Hindlimb muscle (tissue), 1 donor: ENCODE measurements around the gene MLLT1. TPM values are rescaled to one million over a fixed set of nuclear protein-coding genes. Genes with fewer than 3 reads are reported as not detected.
A peak's percentile ranks its signal among the peaks of the same experiment; 100 is the strongest.

Source experiments
- DNase-seq: peaks from one replicate; pipeline ENCODE4 v3.0.0-alpha.2; 2013
- polyA plus RNA-seq: library from polyadenylated mRNA; unstranded; fragments of 120-200 nt; gene quantifications from one replicate; pipeline ENCODE4 v1.2.1, GENCODE V29; 2013; ENCODE audit not compliant: insufficient read length

Gene MLLT1
- polyA plus RNA-seq, 1 donor = 52.9 TPM

DNA sequence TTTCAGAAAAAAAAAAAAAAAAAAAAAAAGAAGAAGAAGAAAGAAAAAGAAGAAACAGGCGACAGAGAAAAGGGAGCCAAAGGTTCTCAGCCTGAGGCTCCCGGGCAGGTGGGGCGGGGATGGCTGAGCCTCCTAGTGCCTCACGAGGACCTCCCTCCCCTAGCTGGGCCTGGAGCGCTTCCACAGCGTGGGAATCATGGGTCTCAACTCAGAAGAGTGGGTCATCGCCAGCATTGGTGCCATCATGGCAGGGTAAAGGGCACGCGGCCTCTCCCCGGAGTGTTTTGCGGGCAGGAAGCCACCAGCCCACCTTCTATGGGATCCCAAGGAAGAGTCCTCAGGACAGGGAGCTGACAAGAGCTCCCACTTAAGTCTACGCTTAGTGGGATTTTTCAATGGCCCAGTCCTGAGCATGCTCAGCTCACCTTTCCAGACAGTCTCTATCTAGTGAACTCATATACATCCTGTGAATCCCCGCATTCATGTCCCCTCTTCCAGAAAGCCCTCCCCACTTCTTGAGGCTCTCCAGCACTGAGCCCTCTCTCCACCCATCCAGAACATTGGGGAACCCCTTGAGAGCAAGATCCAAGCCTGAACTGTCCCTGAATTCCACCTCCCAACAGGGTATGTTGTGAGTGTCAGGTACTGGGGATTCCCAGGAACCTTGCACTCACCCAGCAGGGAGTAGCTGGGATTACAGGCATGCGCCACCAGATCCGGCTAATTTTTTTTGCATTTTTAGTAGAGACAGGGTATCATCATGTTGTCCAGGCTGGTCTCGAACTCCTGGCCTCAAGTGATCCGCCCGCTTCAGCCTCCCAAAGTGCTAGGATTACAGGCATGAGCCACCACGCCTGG is 74.7 kb downstream of the MLLT1 start:
- no peak for DNase-seq

DNA sequence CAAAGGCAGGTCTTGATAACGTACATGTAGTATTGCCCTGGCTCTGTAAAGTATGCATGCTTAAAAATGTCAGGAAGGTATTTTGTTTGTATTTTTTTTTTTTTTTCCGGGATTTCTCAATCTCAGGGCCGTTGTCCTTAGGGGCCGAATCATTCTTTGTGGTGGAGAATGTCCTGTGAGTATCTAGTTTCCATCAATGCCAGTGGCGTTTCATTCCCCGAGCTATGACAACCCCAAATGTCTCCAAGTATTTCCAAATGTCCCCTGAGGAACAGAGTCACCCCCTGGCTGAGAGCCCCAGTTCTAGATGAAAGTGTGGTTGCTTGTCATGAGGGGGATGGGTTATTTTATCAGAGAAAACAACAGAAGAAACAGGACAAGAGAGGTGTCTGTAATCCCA is 75.6 kb downstream of the MLLT1 start:
- DNase-seq = no peak

DNA sequence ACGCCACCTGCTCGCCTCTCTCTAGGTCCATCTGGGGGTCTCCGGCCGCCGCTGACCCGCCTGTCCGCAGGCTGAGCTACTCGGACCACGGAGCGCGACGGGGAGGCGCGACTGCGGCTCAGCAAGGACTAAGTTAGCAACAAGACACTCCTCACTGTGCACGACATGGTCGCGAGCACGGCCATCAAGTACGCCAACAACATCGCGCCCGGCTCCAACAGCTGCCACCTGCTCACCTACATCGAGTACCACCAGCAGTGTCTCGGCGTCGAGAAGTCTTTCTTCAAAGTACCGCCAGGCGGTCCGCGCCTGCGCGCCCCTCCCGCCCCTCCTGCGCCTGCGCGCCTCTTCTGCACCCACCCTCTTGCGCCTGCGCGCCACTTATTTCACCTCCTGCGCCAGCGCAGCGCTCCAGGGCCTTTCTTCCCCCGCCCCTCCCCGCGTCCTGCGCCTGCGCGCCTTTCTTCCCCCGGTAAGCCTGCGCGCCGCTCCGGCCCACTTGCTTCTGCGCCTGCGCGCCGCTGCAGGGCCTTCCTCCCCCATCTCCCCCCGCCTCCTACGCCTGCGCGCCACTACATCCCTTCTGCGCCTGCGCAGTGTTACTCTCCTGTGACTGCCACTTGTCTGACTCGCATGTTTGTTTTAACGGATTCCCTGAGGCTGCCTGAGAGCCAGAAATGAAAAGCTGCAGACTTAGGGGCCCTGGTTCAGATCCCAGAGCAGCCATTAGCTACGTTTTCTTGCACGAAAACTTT is 80.4 kb downstream of the MLLT1 start:
- peak; percentile 100 for DNase-seq

DNA sequence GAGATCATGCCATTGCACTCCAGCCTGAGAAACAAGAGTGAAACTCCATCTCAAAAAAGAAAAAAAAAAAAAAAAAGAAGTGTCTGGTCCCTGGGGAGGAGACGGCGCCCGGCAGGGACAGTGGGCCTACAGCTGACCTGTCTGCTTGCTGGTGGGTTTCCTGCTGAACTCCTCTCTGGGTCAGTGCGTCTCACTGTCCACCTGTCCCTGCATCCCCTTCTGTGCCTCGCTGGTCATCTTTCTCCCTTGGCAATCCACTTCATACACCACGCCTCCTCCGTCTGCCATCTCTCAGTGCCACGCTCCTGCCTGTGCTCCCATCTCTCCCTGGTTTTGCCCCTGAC is 80.9 kb downstream of the MLLT1 start:
- DNase-seq = no peak

DNA sequence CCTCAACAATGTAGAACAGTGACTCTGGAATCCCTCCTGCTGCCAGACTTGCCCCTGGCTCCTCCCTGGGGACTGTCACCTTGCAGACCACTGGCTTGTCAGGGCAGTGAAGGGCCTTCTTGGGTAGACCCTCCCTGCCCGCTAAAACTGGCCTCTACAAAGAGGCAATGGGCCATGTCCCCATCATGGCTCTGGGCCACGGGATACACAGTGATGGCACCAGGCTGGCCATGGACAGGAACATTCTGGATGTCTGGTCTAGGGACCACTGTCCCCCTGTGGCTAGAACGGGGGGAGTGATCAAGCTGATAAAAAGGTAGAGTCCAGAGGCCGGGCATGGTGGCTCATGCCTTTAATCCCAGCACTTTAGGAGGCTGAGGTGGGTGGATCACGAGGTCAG is 83.4 kb downstream of the MLLT1 start:
- DNase-seq = no peak

DNA sequence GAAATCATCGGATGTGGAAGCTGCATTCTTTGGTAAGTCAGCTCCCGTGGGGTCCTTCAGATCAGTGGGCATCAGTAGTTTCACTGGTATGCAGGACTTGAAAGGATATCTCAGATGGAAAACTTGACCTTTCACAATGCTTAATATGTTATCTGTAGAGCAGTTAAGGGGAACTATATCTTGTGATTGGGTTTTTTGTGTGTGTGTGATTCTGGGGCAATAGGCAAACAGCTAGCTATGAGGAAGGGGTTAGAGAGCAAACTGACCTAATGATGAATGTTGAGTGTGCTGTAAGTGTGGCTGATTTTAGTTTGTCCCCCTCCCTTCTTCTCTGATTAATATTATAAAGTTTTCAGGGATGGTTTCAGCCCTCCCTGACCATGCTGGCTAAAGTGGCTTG is 91.0 kb downstream of the MLLT1 start:
- no peak for DNase-seq

DNA sequence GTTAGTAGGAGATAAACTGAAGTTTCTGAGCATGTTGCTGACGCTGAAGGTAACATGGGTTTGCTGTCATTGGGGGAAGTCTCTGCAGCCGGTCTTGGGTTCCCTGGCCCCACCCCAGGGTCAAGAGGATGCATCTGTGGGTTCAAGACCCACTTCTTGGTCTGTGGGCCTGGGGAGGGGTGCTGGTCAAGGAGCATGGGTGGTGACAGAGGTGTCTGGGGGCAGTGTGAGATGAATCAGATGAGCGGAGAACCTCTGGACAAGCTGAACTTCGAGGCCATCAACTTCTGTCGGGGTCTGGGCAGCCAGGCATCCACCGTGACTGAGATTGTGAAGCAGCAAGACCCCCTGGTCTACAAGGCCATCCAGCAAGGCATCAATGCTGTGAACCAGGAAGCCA is 92.4 kb downstream of the MLLT1 start:
- no peak for DNase-seq

DNA sequence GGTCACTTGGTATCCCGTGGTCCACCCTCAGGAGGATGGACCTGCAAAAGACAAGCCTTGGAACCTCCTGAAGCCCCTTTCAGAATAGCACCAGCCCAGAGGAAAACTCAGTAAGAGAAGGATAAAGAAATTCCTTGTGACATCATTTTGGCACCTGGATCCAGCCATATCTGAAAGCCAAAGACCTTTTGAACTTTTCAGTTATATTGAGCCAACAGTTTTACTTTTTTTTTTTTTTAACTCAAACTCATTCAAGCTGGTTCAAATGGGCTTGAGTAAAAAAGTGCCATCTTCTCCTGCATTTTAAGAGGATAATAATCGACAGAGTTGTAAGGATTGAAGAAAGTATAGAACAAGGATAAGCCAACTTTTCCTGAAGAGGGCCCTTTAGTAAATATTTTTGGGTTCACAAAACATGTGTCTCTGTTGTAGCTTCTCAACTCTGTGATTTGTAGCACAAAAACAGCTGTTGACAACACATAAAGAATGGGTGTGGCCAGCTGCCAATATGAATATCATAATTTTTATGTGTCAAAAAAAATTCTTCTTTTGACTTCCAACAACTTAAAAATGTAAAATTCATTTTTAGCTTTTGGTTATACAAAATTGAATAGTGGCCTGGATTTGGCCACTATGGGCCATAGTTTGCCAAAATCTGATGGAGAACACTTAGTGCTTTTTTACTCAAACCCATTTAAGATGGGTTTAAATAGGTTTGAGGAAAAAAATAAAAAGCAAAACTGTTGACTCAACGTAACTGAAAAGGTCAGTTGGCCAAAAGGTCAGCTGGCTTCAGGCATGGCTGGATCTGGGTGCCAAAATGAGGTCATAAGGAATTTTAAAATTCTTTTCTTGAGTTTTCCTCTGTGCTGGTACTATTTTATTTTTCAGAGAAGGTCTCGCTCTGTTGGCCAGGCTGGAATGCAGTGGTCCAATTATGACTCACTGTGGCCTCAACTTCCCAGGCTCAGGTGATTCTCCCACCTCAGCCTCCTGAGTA is 93.6 kb downstream of the MLLT1 start:
- DNase-seq = no peak

DNA sequence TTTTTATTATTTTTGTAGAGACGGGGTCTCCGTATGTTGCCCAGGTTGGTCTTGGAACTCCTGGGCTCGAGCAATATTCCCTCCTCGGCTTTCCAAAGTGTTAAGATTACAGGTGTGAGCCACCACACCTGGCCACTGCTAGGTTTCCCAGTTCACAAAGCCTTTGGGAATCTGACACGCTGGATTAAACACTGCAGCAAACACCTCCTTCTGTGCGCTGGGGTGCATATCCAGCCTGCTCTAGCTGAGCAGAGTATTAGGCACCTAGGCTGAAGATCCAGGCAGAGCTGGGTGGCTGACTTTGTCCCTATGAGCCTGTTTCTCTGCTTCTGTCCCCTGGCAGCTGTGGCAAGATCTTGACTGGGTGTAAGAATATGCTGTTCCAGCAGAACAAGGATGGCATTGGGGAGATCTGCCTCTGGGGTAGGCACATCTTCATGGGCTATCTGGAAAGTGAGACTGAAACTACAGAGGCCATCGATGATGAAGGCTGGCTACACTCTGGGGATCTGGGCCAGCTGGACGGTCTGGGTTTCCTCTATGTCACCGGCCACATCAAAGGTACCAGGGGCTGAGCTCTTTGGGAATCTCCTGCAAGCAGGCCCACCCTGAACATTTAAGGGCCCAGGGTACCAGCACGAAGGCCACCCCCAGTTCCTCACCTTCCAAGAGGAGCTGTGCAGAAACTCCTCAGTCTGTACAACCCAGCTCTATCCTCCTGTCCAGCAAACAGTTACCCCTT is 94.5 kb downstream of the MLLT1 start:
- no peak for DNase-seq

DNA sequence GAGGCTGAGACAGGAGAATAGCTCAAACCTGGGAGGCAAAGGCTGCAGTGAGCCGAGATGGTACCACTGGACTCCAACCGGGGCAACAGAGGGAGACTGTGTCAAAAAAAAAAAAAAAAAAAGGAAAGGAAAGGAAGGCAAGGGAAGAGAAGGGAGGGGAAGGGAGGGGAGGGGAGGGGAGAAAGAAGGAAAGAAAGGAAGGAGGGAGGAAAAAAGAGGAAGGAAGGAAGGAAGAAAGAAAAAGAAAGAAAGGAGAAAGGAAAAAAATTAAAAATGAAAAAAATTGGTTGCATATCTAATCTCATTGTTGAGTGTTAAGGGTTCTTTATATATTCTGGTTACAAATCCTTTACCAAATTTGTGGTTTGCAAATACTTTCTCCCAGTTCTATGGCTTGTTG is 98.7 kb downstream of the MLLT1 start:
- no peak for DNase-seq

DNA sequence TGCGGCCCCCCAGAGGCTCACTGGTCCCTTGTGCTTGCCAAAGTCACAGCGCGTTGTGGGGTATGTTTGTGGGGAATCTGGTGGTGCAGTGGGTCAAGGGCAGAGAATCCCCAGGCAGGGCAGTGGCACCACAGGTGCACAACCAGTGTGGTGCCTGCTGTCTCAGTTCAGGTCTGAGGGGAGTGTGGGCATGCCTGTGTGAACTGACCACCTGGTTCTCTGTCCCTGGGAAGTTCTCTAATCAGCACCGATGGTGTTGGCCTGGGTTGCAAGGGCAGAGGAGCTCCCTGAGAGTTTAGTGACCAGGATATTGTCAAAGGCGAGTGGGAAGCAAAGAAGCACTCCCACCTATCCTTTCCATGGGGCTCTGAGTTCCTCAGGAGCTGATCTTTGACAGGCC is 106.6 kb downstream of the MLLT1 start:
- no peak for DNase-seq

DNA sequence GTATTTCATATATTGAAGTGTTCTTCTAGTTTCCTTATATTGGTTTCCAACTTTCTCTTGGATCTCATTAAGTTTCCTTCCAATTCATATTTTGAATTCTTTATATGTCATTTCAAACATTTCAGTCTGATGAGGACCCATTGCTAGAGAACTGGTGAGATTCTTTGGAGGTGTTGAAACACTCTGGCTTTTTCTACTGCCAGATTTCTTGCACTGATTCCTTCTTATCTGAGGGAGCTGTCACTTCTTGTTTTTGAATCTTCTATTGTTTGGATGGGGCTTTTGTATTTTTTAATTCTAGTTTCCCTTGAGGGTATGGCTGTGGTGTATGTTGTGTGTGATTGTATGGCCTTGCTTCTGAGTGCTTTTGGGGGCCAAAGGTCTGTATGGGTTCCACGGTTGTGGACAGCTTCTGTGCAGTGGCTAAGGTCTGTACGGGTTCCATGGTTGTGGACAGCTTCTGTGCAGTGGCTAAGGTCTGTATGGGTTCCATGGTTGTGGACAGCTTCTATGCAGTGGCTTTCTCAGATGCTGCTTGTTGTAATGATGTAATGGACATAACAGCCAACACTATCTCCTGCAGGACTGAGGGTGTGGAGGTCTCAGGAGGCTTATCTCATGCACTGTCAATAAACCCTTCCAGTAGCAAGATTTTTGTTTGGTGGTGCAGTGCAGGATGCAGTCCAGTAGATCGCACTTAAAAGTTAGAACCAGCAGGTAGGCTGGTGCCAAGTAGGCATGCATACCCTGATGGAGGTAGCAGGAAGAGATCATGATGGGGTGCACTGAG is 107.5 kb downstream of the MLLT1 start:
- DNase-seq = no peak

DNA sequence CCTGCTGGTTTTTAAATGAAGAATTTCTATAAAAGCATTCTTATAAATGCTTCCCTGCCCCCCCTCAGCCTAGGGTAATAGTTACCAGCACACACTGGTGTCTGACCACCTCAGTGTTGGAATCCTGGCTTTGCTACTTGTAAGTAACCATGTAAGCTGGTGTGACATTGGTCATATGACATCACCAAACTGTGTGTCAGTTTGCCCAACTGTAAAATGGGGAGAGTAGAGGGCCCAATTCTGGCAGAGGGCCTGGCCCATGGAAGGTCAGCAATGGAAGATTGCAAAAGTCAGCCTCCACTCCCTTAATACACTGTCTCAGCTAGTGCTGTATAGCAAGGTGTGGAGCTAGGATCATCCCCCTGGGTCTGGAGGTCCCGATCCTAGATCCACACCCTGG is 112.7 kb downstream of the MLLT1 start:
- no peak for DNase-seq

DNA sequence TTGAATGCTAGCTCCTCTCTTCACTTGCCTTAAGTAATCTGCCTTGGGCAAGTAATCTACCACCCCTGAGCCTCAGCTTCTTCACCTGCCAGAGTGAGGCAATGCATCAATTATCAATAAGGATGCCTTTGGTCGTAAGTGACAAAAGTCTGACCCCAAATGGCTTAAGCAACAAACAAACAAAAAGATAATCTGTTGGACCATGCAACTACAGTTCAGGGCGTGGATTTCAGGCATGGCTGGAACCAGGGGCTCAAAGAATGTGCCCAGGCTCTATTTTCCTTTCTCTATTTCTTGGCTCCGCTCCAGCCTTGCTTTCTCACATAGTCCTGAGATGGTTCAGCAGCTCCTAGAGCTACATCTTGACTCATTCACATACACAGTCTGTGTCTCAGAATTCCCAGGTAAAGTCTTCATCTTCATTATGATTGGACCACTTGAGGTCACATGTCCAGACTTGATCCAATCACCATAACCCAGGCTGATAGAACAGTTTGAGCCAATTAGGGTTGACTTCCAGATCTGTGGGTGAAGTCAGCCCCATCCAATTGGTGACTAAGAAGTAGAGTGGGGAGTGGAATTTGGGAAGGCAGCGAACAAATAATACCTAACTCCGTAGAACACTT is 114.8 kb downstream of the MLLT1 start:
- no peak for DNase-seq

DNA sequence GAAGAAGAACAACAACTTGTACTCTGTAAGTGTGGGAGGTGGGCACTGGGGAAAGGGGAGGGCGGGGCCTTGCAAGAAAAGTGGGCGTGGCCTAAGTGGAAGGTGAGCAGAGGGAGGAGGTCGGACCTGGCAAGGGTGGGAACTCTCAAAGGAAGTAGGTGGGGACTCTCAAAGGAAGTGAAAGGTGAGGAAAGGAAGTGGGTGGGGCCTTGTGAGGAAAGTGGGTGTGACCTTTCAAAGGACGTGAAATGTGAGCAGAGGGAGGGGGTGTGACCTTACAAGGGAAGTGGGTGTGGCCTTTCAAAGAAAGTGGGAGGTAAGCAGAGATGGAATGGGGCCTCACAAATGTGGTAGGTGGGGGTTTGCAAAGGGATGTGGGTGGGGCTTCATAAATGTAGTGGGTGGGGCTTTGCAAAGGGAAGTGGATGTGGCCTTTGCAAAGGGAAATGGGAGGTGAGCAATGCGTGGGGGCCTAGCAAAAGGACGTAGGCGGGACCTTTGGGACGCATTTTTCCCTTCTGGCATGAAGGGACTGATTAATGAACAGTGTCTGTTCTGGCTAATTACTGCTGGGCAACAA is 118.4 kb downstream of the MLLT1 start:
- no peak for DNase-seq

Other genes with a start within 250 kb of the MLLT1 start
- 5.4 TPM for gene RFX2, start 169.5 kb downstream of the MLLT1 start, polyA plus RNA-seq
- gene ACSBG2, start 144.3 kb downstream of the MLLT1 start, polyA plus RNA-seq = 0.62 TPM
- not detected for gene ACER1, start 53.6 kb upstream of the MLLT1 start, polyA plus RNA-seq
- 63.1 TPM for gene CLPP, start 81.6 kb upstream of the MLLT1 start, polyA plus RNA-seq
- gene ALKBH7, start 92.8 kb upstream of the MLLT1 start, polyA plus RNA-seq = 114 TPM
- gene PSPN, start 96.0 kb upstream of the MLLT1 start, polyA plus RNA-seq = 0.80 TPM
- 76.4 TPM for gene GTF2F1, start 113.2 kb upstream of the MLLT1 start, polyA plus RNA-seq
- gene KHSRP, start 144.8 kb upstream of the MLLT1 start, polyA plus RNA-seq = 213 TPM
- 0.41 TPM for gene SLC25A41, start 153.8 kb upstream of the MLLT1 start, polyA plus RNA-seq
- gene SLC25A23, start 179.8 kb upstream of the MLLT1 start, polyA plus RNA-seq = 35.8 TPM
- gene CRB3, start 184.3 kb upstream of the MLLT1 start, polyA plus RNA-seq = 0.18 TPM
- 1.2 TPM for gene DENND1C, start 201.8 kb upstream of the MLLT1 start, polyA plus RNA-seq
- 0.49 TPM for gene TUBB4A, start 222.3 kb upstream of the MLLT1 start, polyA plus RNA-seq